Measurements from ENCODE around the gene PSMB2. TPM values are rescaled to one million over a fixed set of nuclear protein-coding genes. Genes with fewer than 3 reads are reported as not detected.

Gene PSMB2
- total and polyA plus RNA-seq, 10 of the 15 experiments (the other 5 are each of a cell fraction or from before 2014, with no cell fraction given): 71.7 to 299 (median 145) TPM

GRCh38 chr1:35580949-35581388 lies 60.4 kb downstream of the PSMB2 start:
- CTCF ChIA-PET: interaction anchor here (0.7 to 1.9 kb wide), 5 partner anchors 13 to 135 kb away, joined by 3 to 6 read pairs (median 4); no protein-coding TSS in a partner anchor
- DNase-seq (ENCODE audit: low read depth, low spot score) (no peak), FAIRE-seq (no peak), ATAC-seq (no peak)
- Histone ChIP-seq H3K79me2 (ENCODE audit: control insufficient read depth, insufficient read depth, low read length) (no peaks in the 10 kb centered on the region; the same call in 1 of the 2 replicates), H4K20me1 (ENCODE audit: control insufficient read depth, insufficient read depth) (no peaks in the 10 kb centered on the region), H3K27me3 (replicated peaks in 1 of 2; ENCODE audit: control insufficient read depth in 2 of 2, insufficient read depth in 2 of 2, low read length in 1 of 2) (no peaks in the 10 kb centered on the region; a peak in 1 of 4 replicates), H2AFZ (ENCODE audit: control insufficient read depth, low read depth, low read length) (no peak overlapping the region), H3K4me1 (ENCODE audit: control insufficient read depth, insufficient read depth, low read length) (peaks cover 25% of the 10 kb centered on the region), H3K27ac (ENCODE audit: control insufficient read depth, insufficient read depth) (no peak overlapping the region), H3K9me3 (replicated peaks; ENCODE audit: control insufficient read depth, insufficient read depth, low read length) (no peaks in the 10 kb centered on the region), H3K4me3 (no peak overlapping the region), H3K9ac (ENCODE audit: control insufficient read depth, insufficient read depth, low read length) (no peak overlapping the region), H3K36me3 (ENCODE audit: control insufficient read depth in 2 of 2, insufficient read depth in 2 of 2, low read length in 1 of 2) (no peaks in the 10 kb centered on the region), H3K4me2 (ENCODE audit: control insufficient read depth, insufficient read depth) (no peak overlapping the region)
- POLR2A ChIA-PET: interaction anchor here (0.6 kb wide), 1 partner anchor 35 kb away, joined by 3 read pairs; no protein-coding TSS in a partner anchor
- RAD21 ChIA-PET (ENCODE audit: unreplicated experiment): no interaction called here
- 51% methylated on average over 4 of the region's 4 CpGs for WGBS (ENCODE audit: insufficient coverage, insufficient replicate concordance, low lambda C conversion rate, missing lambda C conversion rate)
- BruUV-seq (replicated peaks): no TSS peak
- 0 out of 2 replicates have a peak, but pooled peaks have one; percentile 8 for TF ChIP-seq MEF2A (IDR thresholded peaks at IDR 0.05; ENCODE audit: insufficient read depth, low read depth, low read length)
- TF ChIP-seq FOS (IDR thresholded peaks at IDR 0.05; ENCODE audit: borderline replicate concordance, extremely low read depth, insufficient read length): no peak
- SMC1A ChIA-PET (ENCODE audit: uncharacterized antibody, unreplicated experiment): interaction anchor here (0.5 to 1.5 kb wide), 5 partner anchors 131 to 596 kb away, joined by 3 to 4 read pairs (median 3); no protein-coding TSS in a partner anchor
- intact Hi-C loops (cut with micrococcal nuclease; ENCODE audit: unreplicated experiment) (no loop called here), in situ Hi-C loops (cut with MboI) (no loop called here)

DNA sequence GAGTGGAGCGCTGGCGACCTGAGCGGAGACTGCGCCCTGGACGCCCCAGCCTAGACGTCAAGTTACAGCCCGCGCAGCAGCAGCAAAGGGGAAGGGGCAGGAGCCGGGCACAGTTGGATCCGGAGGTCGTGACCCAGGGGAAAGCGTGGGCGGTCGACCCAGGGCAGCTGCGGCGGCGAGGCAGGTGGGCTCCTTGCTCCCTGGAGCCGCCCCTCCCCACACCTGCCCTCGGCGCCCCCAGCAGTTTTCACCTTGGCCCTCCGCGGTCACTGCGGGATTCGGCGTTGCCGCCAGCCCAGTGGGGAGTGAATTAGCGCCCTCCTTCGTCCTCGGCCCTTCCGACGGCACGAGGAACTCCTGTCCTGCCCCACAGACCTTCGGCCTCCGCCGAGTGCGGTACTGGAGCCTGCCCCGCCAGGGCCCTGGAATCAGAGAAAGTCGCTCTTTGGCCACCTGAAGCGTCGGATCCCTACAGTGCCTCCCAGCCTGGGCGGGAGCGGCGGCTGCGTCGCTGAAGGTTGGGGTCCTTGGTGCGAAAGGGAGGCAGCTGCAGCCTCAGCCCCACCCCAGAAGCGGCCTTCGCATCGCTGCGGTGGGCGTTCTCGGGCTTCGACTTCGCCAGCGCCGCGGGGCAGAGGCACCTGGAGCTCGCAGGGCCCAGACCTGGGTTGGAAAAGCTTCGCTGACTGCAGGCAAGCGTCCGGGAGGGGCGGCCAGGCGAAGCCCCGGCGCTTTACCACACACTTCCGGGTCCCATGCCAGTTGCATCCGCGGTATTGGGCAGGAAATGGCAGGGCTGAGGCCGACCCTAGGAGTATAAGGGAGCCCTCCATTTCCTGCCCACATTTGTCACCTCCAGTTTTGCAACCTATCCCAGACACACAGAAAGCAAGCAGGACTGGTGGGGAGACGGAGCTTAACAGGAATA lies 64.0 kb downstream of the PSMB2 start:
- Histone ChIP-seq H3K4me2 (ENCODE audit: control insufficient read depth, insufficient read depth) (peak overlapping the region; percentile 76), H3K9ac (ENCODE audit: control insufficient read depth, insufficient read depth, low read length) (peak overlapping the region; percentile 66)
- FAIRE-seq: no peak
- no peak for TF ChIP-seq RAD51 (IDR thresholded peaks at IDR 0.05)
- peak in 1 of 2 experiments; percentile 38; a peak in 1 of 3 replicates for TF ChIP-seq EGR1 (IDR thresholded peaks at IDR 0.05; ENCODE audit: borderline replicate concordance in 1 of 2, low read depth in 2 of 2, low read length in 2 of 2)
- TF ChIP-seq FOXM1 (IDR thresholded peaks at IDR 0.05; ENCODE audit: low read depth, low read length): no peak
- TF ChIP-seq, protein P1, sequence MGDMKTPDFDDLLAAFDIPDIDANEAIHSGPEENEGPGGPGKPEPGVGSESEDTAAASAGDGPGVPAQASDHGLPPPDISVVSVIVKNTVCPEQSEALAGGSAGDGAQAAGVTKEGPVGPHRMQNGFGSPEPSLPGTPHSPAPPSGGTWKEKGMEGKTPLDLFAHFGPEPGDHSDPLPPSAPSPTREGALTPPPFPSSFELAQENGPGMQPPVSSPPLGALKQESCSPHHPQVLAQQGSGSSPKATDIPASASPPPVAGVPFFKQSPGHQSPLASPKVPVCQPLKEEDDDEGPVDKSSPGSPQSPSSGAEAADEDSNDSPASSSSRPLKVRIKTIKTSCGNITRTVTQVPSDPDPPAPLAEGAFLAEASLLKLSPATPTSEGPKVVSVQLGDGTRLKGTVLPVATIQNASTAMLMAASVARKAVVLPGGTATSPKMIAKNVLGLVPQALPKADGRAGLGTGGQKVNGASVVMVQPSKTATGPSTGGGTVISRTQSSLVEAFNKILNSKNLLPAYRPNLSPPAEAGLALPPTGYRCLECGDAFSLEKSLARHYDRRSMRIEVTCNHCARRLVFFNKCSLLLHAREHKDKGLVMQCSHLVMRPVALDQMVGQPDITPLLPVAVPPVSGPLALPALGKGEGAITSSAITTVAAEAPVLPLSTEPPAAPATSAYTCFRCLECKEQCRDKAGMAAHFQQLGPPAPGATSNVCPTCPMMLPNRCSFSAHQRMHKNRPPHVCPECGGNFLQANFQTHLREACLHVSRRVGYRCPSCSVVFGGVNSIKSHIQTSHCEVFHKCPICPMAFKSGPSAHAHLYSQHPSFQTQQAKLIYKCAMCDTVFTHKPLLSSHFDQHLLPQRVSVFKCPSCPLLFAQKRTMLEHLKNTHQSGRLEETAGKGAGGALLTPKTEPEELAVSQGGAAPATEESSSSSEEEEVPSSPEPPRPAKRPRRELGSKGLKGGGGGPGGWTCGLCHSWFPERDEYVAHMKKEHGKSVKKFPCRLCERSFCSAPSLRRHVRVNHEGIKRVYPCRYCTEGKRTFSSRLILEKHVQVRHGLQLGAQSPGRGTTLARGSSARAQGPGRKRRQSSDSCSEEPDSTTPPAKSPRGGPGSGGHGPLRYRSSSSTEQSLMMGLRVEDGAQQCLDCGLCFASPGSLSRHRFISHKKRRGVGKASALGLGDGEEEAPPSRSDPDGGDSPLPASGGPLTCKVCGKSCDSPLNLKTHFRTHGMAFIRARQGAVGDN (IDR thresholded peaks at IDR 0.05): peak; percentile 65; the same call in 1 of the 2 replicates
- peak; percentile 73 for TF ChIP-seq EED (IDR thresholded peaks at IDR 0.05; ENCODE audit: low read depth)
- TF ChIP-seq POLR2A (IDR thresholded peaks at IDR 0.05; ENCODE audit: low read depth, low read length): peak; percentile 78
- peak; percentile 65 for TF ChIP-seq RUNX3 (IDR thresholded peaks at IDR 0.05; ENCODE audit: low read length)

More for the DNA sequence above, 64.0 kb downstream of the PSMB2 start:
- H3K4me1 ChIP-seq (ENCODE audit: control insufficient read depth, insufficient read depth, low read length): peaks cover 25% of the 10 kb centered on the region
- in situ Hi-C loops (cut with MboI) (no loop called here), intact Hi-C loops (cut with micrococcal nuclease; ENCODE audit: unreplicated experiment) (no loop called here)
- DNase-seq (ENCODE audit: low read depth, low spot score) (peak; percentile 40), ATAC-seq (peak; percentile 92)
- H3K4me3 ChIP-seq: peak overlapping the region; percentile 57
- peak overlapping the region; percentile 93 for H2AFZ ChIP-seq (ENCODE audit: control insufficient read depth, low read depth, low read length)
- no peaks in the 10 kb centered on the region; the same call in 1 of the 2 replicates for H3K79me2 ChIP-seq (ENCODE audit: control insufficient read depth, insufficient read depth, low read length)
- peaks cover 0 to 2% of the 10 kb centered on the region in 2 experiments; a peak in 2 of 4 replicates for H3K27me3 ChIP-seq (replicated peaks in 1 of 2; ENCODE audit: control insufficient read depth in 2 of 2, insufficient read depth in 2 of 2, low read length in 1 of 2)
- ChIA-PET CTCF (interaction anchor here (0.6 to 1.9 kb wide), 11 partner anchors 9 to 710 kb away, joined by 3 to 12 read pairs (median 3); partner anchors contain the start of genes KIAA0319L and NCDN), POLR2A (interaction anchor here (0.6 to 1.0 kb wide), 3 partner anchors 140 to 192 kb away, joined by 4 to 5 read pairs (median 5); partner anchors contain the start of gene CLSPN), SMC1A (ENCODE audit: uncharacterized antibody, unreplicated experiment) (interaction anchor here (0.7 to 1.5 kb wide), 3 partner anchors 8 to 138 kb away, joined by 3 to 5 read pairs (median 5); no protein-coding TSS in a partner anchor), RAD21 (ENCODE audit: unreplicated experiment) (interaction anchor here (1.0 to 1.2 kb wide), 2 partner anchors 9 to 138 kb away, joined by 5 to 6 read pairs; no protein-coding TSS in a partner anchor)
- no peaks in the 10 kb centered on the region for H4K20me1 ChIP-seq (ENCODE audit: control insufficient read depth, insufficient read depth)
- no TSS peak for BruUV-seq (replicated peaks)
- WGBS (ENCODE audit: insufficient coverage, insufficient replicate concordance, low lambda C conversion rate, missing lambda C conversion rate): under 1% methylated on average over 62 of the region's 70 CpGs
- H3K9me3 ChIP-seq (replicated peaks; ENCODE audit: control insufficient read depth, insufficient read depth, low read length): no peaks in the 10 kb centered on the region
- H3K36me3 ChIP-seq (ENCODE audit: control insufficient read depth in 2 of 2, insufficient read depth in 2 of 2, low read length in 1 of 2): no peaks in the 10 kb centered on the region
- peak overlapping the region; percentile 13; the same call in 1 of the 2 replicates for H3K27ac ChIP-seq (ENCODE audit: control insufficient read depth, insufficient read depth)
